ENCODE results near the gene NR6A1.

GRCh38 chr9:124790301-124790700, 19.2 kb upstream of the NR6A1 start:
- TF ChIP-seq POLR2AphosphoS5 (IDR thresholded peaks at IDR 0.05; ENCODE audit: low read depth) (no peak), CTCF (conservative IDR thresholded peaks at IDR 0.05; ENCODE audit: low read depth in 2 of 2) (no peak), EZH2phosphoT487 (IDR thresholded peaks at IDR 0.05; ENCODE audit: unreplicated experiment) (no peak), REST (IDR thresholded peaks at IDR 0.05; ENCODE audit: unreplicated experiment) (no peak), EZH2 (IDR thresholded peaks at IDR 0.05; ENCODE audit: low read depth, unreplicated experiment) (no peak), CREB1 (CRISPR knock-in tag; IDR thresholded peaks at IDR 0.05; ENCODE audit: low read depth) (no peak)
